ENCODE results near the gene SLC36A1.
A peak's percentile ranks its signal among the peaks of the same experiment; 100 is the strongest.
"Not testable (repeated sequence)": the region's sequence is repeated elsewhere in the genome, so short reads cannot be mapped to it uniquely, and the experiment has no call there.

SLC36A1 gene

DNA sequence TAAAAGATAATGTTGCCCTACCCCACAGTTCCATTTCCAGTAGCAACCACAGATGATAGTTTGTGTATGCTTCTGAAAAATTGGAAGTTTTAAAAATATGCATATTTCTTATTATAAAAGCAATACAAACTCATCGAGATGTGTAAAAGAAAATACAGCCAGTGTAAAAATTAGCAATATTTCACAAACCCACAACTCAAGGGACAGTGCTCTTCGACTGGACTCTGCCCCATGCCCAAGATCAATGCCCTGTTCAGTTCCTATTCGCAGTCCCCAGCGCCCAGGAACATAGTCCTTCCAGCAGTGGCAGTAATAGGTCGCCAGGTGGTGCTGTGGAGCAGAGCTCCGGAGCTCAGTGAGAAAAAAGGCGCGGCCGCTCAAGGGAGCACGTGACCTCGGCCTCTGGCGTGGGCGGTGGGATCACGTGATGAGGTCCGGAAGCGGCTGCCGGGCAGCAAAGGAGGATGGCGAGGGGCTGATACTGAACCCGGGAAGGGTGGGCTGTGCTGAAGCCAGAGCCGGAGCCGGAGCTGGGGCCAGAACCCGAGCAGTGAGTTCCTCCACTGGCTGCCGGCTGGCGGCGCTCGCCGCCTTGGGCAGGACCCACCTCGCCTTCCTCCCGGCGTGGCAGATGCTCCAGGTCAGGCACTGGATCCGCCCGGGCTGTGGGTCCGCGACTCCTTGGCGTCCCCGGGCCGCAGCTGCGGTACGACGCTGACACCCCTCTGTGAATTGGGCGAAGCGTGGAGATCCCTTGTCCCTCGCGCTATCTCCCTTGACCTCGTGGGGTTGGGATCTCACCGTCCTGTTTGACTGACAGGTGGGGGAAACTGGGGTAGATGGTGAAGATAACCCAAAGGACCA is at the start of gene SLC36A1:
SLC36A1 (plus strand) TSS at position 430 of the 864 bp plus-strand sequence. CDS start 11,190 bp downstream, outside the sequence.
- peak; percentile 85 to 95 for DNase-seq (ENCODE audit: low read depth in 1 of 2, low spot score in 1 of 2)

DNA sequence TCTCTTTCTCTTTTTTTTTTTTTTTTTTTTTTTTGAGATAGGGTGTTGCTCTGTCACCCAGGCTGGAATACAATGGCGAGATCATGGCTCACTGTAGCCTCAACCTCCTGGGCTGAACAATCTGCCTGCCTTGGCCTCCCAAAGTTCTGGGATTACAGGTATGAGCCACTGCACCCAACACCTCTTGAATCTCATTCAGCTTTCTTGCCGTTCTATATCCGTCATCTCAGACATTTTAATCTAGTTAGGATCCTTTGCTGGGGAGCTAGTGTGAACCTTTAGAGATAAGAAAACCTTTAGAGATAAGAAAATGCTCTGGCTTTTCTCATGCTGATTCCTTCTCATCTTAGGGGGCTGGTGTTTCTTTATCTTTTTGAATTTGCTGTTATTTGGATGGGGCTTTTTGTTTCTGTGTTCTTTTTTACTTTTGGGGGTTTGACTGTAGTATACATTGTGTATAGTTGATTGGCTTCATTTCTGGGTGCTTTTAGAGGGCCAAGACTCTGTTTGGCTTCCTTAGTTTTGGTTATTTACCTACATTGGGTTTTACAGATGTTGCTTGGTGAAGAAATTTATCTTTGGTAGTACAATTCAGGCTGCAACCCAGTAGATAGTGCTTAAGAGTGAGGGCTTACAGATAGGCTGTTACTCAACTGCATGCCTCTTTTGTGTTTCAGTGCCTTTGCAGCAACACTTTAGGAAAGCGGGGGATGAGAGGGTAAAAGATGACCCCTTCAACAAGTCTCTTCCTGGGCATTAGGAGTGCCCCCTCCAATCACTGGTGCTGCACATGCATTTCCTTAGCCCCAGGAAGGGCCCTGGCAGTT is 41.9 kb upstream of the SLC36A1 start:
- DNase-seq (ENCODE audit: low read depth in 1 of 2, low spot score in 1 of 2): no peak

DNA sequence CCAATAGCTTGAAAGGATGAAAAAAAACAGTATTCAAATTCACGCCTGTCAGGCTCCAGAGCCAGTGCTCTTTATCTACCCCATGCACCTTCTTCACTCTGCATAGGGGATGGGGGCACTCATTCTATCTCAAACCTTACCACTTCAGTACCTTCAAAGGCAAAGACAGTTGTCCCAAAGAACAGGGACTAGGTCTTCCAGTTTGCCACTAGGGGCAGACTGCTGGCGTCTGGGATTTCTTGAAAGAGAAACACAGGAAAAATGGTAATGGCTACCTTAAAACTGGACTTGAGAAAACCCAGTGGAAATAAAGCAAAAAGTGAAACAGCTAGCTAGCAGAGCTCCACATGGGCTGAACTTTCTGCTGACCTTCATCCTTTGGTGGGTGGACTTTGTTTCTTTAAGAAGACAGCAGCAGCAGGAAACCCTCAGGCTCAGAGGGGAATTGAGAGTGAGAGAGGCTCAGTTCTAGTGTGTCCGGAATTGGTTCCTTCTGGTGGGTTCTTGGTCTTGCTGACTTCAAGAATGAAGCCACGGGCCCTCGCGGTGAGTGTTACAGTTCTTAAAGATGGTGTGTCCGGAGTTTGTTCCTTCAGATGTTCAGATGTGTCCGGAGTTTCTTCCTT is 41.0 kb upstream of the SLC36A1 start:
- no peak for DNase-seq (ENCODE audit: low read depth in 1 of 2, low spot score in 1 of 2)

DNA sequence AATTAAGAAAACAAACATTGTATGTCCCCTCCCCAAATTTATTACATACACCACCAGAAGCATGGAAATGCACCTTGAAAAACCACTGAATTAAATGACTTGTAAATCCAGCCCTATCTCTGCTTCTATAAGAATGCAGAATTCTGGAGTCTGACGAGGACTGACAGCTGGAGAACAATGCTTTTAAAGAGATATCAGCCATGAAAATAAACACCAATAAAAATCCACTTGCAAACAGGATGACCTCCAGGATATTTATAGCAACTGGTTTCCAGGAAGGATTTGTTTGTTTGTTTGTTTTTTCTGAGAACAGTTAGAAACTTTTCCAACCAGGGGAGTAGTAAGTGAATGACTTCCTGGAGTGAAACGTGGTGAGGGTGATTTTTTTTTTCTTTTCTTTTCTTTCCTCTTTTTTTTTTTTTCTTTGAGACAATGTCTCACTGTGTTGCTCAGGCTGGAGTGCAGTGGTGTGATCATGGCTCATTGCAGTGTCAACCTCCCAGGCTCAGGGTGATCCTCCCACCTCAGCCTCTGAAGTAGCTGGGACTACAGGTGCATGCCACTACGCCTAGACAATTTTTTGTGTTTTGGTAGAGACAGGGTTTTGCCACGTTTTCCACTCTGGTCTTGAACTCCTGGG is 38.7 kb upstream of the SLC36A1 start:
- DNase-seq (ENCODE audit: low read depth in 1 of 2, low spot score in 1 of 2): no peak

DNA sequence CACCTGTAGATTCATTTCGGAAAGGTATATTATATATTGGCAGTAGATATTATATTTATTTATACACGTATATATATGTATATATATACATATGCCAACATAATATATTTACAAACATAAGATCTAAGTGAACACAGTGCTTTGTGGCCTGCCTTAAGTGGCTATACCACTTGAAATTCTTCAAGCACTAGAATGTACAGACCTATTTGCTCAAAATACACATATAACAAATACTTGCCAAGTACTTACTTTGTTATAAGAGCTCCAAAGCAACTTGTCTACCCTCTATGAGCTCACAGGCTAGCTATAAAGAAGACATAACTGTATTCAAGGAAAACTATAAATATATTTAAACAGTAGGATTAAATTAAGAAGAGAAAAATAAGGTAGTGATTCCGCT is 33.6 kb upstream of the SLC36A1 start:
- no peak for DNase-seq (ENCODE audit: low read depth in 1 of 2, low spot score in 1 of 2)

DNA sequence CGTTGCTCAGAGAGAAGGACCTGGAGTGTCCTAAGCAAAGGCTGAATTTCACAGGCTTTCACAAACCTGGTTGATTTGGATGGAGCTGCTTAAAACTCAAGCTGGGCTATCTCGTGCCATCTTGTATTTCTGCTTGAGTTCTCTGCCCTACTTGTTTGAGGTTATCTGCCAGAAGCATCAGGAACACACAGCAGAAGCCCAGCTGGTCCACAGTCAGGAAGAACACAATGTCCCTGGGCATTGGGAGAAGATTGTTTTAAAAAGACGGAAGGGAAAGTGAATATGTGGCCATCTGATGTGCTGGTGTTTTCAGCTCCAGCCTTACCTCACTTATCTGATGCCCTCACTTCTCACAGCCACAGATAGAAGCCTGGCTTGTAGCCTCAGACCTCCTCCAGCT is 32.9 kb upstream of the SLC36A1 start:
- DNase-seq (ENCODE audit: low read depth in 1 of 2, low spot score in 1 of 2): no peak

DNA sequence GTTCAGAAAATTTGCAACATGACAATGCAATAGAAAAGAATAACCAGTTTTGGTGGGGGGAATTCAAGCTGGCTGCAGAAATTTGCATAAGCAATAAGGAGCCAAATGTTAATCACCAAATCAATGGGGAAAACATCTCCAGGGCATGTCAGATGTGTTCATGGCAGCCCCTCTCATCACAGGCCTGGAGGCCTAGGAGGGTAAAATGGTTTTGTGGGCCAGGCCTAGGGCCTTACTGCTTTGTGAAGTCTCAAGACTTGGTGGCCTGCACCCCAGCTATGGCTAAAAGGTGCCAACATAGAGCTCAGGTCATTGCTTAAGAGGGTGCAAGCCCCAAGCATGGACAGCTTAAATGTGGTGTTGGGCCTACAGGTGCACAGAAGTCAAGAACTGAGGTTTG is 29.7 kb upstream of the SLC36A1 start:
- DNase-seq (ENCODE audit: low read depth in 1 of 2, low spot score in 1 of 2): no peak

DNA sequence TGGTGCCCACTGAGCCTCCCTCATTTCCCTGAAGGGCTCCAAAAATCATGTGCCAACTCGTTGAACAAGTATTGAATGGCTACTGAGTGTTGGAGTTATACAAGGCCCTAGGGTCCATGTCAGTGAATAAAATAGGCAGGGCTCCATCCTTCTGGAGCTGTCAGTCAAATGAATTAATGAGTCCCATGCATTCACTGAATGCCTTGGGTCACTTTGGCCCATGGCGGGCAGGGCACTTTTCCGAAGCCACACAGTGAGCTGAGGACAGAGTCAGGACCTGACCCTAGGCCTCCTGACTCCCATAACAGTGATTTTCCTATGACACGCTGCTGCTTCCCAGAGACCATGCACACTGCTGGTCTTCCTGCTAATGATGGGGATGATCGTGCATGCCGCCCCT is 27.3 kb upstream of the SLC36A1 start:
- DNase-seq (ENCODE audit: low read depth in 1 of 2, low spot score in 1 of 2): no peak

DNA sequence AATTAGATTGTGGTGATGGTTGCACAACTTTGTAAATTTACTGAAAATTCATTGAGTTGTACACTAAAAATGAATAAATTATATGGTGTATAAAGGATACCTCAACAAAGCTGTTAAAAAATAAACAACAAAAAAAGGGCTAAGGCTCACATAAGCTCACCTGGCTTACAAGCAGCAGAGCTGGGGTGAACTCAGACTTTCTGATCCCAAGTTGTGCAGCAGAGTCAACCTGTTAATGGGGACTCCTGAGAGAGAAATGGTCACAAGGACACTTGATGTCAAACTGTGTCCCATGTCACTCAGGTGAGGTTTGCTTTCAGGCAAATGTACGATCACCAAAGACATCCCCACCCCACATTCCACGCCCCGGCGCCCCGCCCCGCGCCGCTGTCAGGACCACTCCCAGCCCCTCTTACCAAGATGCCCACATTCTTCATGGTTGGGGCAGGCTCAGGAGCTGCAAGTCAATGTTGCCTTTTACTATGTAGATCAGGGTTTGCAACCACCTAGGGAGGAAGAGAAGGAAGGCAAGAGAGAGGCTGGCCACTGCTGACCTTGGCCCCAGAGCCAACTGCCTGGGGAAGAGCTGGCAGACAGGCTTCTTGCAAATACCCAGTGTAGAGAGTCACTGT is 22.4 kb upstream of the SLC36A1 start:
- DNase-seq (ENCODE audit: low read depth in 1 of 2, low spot score in 1 of 2): no peak

DNA sequence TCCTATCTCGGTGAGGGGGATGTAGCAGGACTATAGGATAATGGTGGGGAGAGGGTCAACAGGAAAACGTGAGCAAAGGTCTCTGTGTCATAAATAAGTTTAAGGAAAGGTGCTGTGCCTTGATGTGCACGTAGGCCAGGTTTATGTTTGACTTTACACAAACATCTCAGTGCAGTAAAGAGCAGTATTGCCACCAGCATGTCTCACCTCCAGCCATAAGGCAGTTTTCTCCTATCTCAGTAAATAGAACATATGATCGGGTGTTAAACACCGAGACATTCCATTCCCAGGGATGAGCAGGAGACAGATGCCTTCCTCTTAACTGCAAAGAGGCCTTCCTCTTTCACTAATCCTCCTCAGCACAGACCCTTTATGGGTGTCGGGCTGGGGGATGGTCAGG is 21.1 kb upstream of the SLC36A1 start:
- DNase-seq (ENCODE audit: low read depth in 1 of 2, low spot score in 1 of 2): not testable (repeated sequence)

DNA sequence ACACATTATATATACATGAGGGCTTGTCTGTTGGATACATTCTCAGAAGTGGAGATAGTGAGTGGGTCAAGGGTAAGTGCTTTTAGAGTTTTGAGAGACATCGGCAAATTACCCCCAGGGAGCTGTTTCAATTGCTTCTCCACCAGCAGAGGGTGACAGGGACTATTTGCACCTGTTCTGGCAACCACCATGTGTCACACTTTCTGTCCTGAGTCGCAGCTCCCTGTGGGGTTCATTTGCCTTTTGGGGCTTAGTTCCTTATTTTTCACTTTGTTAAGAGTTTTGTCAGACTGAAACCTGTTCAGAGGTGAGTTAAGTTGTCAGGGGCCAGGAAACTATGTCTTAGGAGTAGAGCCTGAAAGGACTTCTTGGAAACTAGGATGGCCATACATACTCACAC is 20.1 kb upstream of the SLC36A1 start:
- DNase-seq (ENCODE audit: low read depth in 1 of 2, low spot score in 1 of 2): no peak

DNA sequence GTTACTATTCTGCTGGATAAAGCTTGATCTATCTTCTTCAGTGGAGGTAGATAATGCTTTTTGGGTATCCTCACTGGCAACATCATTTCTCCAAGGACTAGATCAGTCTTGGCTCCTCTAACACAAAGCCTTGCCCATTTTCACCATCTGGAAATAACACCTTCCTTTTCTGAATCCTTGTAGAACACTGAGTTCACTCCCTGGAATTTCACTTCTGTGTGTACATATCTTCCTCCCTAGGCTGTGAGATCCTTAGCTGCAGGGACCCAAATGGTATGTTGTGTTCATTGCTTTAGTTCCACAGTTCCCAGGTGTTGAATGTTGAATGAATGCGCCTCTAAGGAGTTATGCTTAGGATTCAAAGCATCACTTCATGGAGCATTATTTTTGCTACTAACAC is 16.7 kb upstream of the SLC36A1 start:
- DNase-seq (ENCODE audit: low read depth in 1 of 2, low spot score in 1 of 2): no peak

DNA sequence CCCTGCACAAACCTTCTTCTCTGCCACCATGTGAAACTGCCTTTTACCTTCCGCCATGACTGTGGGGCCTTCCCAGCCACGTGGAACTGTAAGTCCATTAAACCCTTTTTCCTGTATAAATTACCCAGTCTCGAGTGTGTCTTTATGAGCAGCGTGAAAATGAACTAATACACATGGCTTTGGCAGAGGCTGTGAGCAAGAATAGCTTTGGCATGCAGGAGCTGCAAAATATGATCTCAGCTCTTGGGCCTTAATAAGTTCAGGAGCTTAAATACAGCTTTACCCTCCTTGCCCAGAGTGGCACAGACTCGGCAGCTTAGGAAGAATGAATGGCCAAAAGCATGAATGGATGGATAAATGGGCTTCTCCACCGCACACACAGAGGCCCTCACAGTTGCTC is 15.7 kb upstream of the SLC36A1 start:
- DNase-seq (ENCODE audit: low read depth in 1 of 2, low spot score in 1 of 2): no peak

DNA sequence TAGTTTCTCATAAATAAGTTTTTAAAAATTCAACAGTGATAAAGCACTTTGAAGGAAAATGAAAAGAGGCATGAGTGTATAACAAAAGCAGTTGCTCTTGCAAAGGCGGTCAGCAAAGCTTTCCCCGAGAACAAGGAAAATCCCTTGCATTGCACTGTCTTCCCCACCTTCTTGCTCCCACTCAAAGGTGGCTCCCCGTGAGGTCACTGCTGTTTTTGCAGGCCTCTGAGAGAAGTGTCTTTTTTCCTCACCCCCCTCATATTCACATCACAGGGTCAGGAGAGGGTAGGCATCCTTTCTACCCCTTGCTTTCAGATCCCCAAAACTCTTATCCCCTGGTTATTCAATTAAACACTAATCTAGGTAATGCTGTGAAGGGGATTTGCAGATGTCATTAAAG is 15.2 kb upstream of the SLC36A1 start:
- no peak for DNase-seq (ENCODE audit: low read depth in 1 of 2, low spot score in 1 of 2)

DNA sequence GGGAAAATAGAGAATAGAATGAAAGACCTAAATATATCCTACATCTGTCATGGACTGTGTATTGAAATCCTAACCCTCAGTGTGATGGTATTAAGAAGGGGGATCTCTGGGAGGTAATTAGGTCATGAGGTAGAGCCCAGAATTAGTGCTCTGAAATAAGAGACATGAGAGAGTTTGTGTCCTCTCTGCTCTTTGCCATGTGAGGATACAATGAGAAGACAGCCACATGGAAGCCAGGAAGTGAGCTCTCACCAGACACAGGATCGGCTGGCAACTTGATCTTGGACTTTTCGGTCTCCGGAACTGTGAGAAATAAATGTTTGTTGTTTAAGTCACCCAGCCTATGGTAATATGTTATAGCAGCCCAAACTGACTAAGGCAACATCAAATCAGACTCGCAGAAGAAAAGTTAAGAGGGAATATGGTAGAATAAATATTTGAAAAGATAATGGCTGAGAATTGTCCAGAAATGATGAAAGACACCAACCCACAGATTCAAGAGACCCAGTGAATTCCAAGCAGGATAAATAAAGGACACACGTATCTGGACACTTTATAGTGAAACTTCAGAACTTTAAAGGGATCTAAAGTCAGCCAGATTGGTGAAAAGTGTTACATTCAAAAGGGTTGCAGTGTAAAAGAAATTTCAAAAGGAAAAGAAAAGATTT is 12.7 kb upstream of the SLC36A1 start:
- no peak for DNase-seq (ENCODE audit: low read depth in 1 of 2, low spot score in 1 of 2)

DNA sequence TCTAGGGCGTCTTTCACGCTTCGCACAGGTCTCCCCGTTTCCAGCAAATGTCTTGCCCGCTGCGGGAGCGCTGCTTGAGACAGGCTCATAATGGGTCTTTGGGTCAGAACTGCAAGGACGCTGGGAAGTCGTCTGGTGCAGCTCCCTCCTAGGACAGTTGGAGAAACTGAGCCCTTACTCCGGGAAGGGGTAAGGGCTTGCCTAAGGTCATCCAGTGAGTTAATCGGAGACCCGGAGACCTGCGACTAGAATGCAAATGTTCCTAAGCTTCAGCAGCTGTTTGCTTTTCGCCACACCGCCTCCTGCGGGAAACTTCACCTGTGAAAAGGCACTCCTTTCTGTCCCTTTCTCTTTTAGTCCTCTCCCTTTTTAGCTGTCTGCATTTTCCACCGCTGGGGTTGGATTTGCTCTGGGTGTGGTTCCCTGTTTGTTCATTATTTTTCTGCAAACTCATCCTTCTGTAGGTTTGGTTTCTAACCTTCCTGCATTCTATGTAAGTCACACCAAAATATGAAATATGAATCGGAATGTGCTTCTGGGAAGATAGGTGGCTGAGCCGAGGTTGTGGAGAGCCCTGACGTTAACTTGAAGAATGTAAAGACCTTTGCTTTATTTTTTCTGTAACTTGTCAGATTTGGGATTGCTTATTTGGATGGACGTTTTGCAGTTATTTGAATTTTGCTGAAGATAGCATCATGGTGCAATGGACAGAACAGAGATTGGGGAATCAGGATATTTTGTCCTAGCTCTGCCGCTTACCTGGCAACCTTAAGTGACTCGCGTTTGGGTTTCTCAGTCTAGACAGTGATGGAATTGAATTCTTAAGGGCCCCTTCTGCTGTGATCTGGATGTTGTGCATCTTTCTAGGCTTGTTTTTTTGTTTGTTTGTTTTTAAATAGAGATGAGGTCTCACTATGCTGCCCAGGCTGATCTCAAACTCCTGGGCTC is 909 bp downstream of the SLC36A1 start:
- DNase-seq (ENCODE audit: low read depth in 1 of 2, low spot score in 1 of 2): no peak

DNA sequence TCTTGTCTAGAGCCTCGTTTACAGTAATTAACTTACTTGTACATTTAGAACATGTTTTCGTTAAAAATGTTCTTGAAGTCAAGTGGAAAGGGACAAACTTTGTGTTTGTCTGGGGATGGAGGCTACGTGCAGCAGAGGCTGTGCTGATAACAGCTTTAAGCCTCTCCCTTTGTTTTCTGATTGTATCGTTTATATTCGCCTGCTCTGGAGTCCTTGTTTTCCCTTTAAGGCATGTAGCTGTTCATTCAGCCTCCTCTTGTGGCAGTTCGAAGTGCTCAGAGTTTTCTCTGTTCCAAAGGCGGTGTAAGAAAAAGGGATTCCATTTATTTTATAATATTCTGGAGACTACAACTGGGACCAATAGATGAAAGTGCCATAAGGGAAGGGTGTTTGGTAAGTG is 1.9 kb downstream of the SLC36A1 start:
- no peak for DNase-seq (ENCODE audit: low read depth in 1 of 2, low spot score in 1 of 2)

DNA sequence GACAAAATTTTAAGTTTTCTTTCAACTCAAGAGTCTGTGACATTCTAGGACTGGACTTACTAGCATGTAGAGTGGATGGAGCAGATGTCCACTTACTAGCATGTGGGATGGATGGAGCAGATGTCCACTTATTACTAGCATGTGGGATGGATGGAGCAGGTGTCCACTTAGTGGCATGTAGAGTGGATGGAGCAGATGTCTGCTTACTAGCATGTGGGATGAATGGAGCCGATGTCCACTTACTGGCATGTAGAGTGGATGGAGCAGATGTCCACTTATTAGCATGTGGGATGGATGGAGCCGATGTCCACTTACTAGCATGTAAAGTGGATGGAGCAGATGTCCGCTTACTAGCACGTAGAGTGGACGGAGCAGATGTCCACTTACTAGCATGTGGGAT is 2.4 kb downstream of the SLC36A1 start:
- DNase-seq (ENCODE audit: low read depth in 1 of 2, low spot score in 1 of 2): no peak

DNA sequence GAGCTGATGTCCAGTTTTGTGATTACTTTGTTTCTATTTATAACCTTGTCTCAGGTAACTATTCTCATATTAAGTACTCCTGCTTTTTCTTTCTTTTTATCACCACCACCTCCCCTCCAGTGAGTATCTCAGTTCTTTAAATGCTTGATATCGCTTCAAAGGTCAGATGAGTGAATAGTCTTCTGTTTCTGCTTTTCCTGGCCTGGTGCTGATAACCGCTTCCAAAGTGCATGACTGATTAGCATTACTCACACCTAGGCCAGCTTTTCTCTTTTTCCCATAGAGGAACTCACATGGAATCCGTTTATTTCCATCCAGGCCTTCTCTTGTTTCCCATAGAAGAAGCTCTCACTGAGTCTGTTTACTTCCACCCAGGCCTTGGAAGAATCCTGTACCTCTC is 3.2 kb downstream of the SLC36A1 start:
- no peak for DNase-seq (ENCODE audit: low read depth in 1 of 2, low spot score in 1 of 2)

Measured in stimulated activated CD4-positive, alpha-beta T cell treated with anti-CD3 and anti-CD28 coated beads, Interleukin-15, amount 100 ng/mL, for 1 hour (primary cell).